H9 (cell line): ENCODE results near the gene SIPA1L3. TPM values are rescaled to one million over a fixed set of nuclear protein-coding genes. Genes with fewer than 3 reads are reported as not detected.

ENCODE experiments used
- DNase-seq: peaks from one replicate; pipeline ENCODE4 v3.0.0-alpha.2; 2017
- H2AFZ ChIP-seq: one replicate; pipeline ENCODE4 v1.6.1; 2013; ENCODE audit warnings: mild to moderate bottlenecking, low read length, control low read depth, moderate library complexity
- H2AK5ac ChIP-seq: 2 replicates; pipeline ENCODE4 v1.6.1; 2013; ENCODE audit warnings: low read length, control low read depth, mixed read lengths; ENCODE audit not compliant: insufficient read length
- H2BK120ac ChIP-seq: one replicate; pipeline ENCODE4 v1.6.1; 2013; ENCODE audit warnings: low read depth, mild to moderate bottlenecking, low read length, control low read depth, inconsistent platforms; ENCODE audit not compliant: poor library complexity, severe bottlenecking
- H2BK12ac ChIP-seq: 2 replicates; pipeline ENCODE4 v1.6.1; 2013; ENCODE audit warnings: low read length, control low read depth, mixed read lengths, low read depth; ENCODE audit not compliant: insufficient read length
- H2BK15ac ChIP-seq: 2 replicates; pipeline ENCODE4 v1.6.1; 2013; ENCODE audit warnings: low read depth, low read length, control low read depth
- H2BK20ac ChIP-seq: one replicate; pipeline ENCODE4 v1.6.1; 2013; ENCODE audit warnings: low read depth, mild to moderate bottlenecking, low read length, control low read depth, inconsistent platforms; ENCODE audit not compliant: poor library complexity, severe bottlenecking
- H2BK5ac ChIP-seq: 2 replicates; pipeline ENCODE4 v1.6.1; 2013; ENCODE audit warnings: low read length, control low read depth, mixed read lengths; ENCODE audit not compliant: insufficient read length
- H3K14ac ChIP-seq: 2 replicates; pipeline ENCODE4 v1.6.1; 2013; ENCODE audit warnings: low read length, control low read depth; ENCODE audit not compliant: insufficient read depth
- H3K18ac ChIP-seq: 2 replicates; pipeline ENCODE4 v1.6.1; 2013; ENCODE audit warnings: low read depth, mild to moderate bottlenecking, mixed read lengths, low read length, control low read depth; ENCODE audit not compliant: insufficient read length
- H3K23ac ChIP-seq: 2 replicates; pipeline ENCODE4 v1.6.1; 2013; ENCODE audit warnings: low read length, control low read depth, mixed read lengths, low read depth; ENCODE audit not compliant: insufficient read length
- H3K23me2 ChIP-seq: 2 replicates; pipeline ENCODE4 v1.6.1; 2013; ENCODE audit warnings: low read depth, mild to moderate bottlenecking, mixed read lengths, low read length, control low read depth; ENCODE audit not compliant: insufficient read length, poor library complexity, severe bottlenecking
- H3K27ac ChIP-seq: 2 replicates; pipeline ENCODE4 v1.5.1; 2013; ENCODE audit warnings: low read length, control low read depth, mixed read lengths, low read depth; ENCODE audit not compliant: insufficient read length
- H3K27me3 ChIP-seq: 2 replicates; pipeline ENCODE4 v1.6.1; 2013; ENCODE audit warnings: low read length, control low read depth, inconsistent platforms; ENCODE audit not compliant: insufficient read depth
- H3K4ac ChIP-seq: 2 replicates; pipeline ENCODE4 v1.6.1; 2013; ENCODE audit warnings: low read depth, mild to moderate bottlenecking, control low read depth, inconsistent platforms, low read length, moderate library complexity
- H3K4me1 ChIP-seq: 2 replicates; pipeline ENCODE4 v1.6.1; 2013; ENCODE audit warnings: low read length, control low read depth, inconsistent platforms; ENCODE audit not compliant: insufficient read depth
- H3K4me2 ChIP-seq: 2 replicates; pipeline ENCODE4 v1.6.1; 2013; ENCODE audit warnings: low read length, control low read depth, mixed read lengths; ENCODE audit not compliant: insufficient read length, insufficient read depth
- H3K56ac ChIP-seq: 2 replicates; pipeline ENCODE4 v1.6.1; 2013; ENCODE audit warnings: low read depth, mild to moderate bottlenecking, mixed read lengths, low read length, control low read depth; ENCODE audit not compliant: insufficient read length
- H3K79me1 ChIP-seq: 2 replicates; pipeline ENCODE4 v1.6.1; 2013; ENCODE audit warnings: low read depth, mild to moderate bottlenecking, moderate library complexity, low read length, control low read depth, inconsistent platforms; ENCODE audit not compliant: insufficient read depth, poor library complexity, severe bottlenecking
- H3K79me2 ChIP-seq: 2 replicates; pipeline ENCODE4 v1.6.1; 2013; ENCODE audit warnings: low read length, control low read depth, inconsistent platforms; ENCODE audit not compliant: insufficient read depth
- H3K9ac ChIP-seq: 2 replicates; pipeline ENCODE4 v1.6.1; 2013; ENCODE audit warnings: low read length, control low read depth, mixed read lengths; ENCODE audit not compliant: insufficient read length; ENCODE audit errors: extremely low read depth
- H3K9me3 ChIP-seq: one replicate; pipeline ENCODE4 v1.6.1; 2013; ENCODE audit warnings: low read depth, low read length, inconsistent platforms; ENCODE audit not compliant: control insufficient read depth
- H3T11ph ChIP-seq: one replicate; pipeline ENCODE4 v1.6.1; 2013; ENCODE audit warnings: mild to moderate bottlenecking, low read length, control low read depth, inconsistent platforms
- H4K20me1 ChIP-seq: one replicate; pipeline ENCODE4 v1.6.1; 2013; ENCODE audit not compliant: control insufficient read depth, insufficient read length, insufficient read depth
- H4K5ac ChIP-seq: 2 replicates; pipeline ENCODE4 v1.6.1; 2013; ENCODE audit warnings: low read depth, mild to moderate bottlenecking, mixed read lengths, low read length, control low read depth; ENCODE audit not compliant: insufficient read length
- H4K8ac ChIP-seq: replicated peaks from 2 replicates; pipeline ENCODE4 v1.6.1; 2013; ENCODE audit warnings: low read length, control low read depth, mixed read lengths, low read depth; ENCODE audit not compliant: insufficient read length
- H4K91ac ChIP-seq: 2 replicates; pipeline ENCODE4 v1.6.1; 2013; ENCODE audit warnings: low read depth, mild to moderate bottlenecking, moderate library complexity, mixed read lengths, low read length, control low read depth; ENCODE audit not compliant: insufficient read length
- H3K27ac Mint-ChIP-seq, 3 experiments: 2 replicates in 2 of 3; 3 replicates in 1 of 3; pipeline ENCODE4 v1.8.0; 2020 to 2021; ENCODE audit warnings: mixed read lengths in 3 of 3, mild to moderate bottlenecking in 1 of 3, moderate library complexity in 1 of 3
- H3K27me3 Mint-ChIP-seq: 2 replicates; pipeline ENCODE4 v1.8.0; 2021; ENCODE audit warnings: low read depth, mild to moderate bottlenecking, moderate library complexity, mixed read lengths
- H3K36me3 Mint-ChIP-seq, 3 experiments: 2 replicates in 2 of 3; 3 replicates in 1 of 3; pipeline ENCODE4 v1.8.0; 2020 to 2021; ENCODE audit warnings: low read depth in 3 of 3, mixed read lengths in 3 of 3; ENCODE audit not compliant: insufficient read depth in 1 of 3
- H3K4me1 Mint-ChIP-seq, 2 experiments: 2 replicates each; pipeline ENCODE4 v1.8.0; 2020; ENCODE audit warnings: mixed read lengths in 2 of 2
- H3K4me3 Mint-ChIP-seq, 2 experiments: 2 replicates in 1 of 2; 3 replicates in 1 of 2; pipeline ENCODE4 v1.8.0; 2020 to 2021; ENCODE audit warnings: mild to moderate bottlenecking in 2 of 2, mixed read lengths in 2 of 2, moderate library complexity in 1 of 2
- H3K9me3 Mint-ChIP-seq, 2 experiments: 2 replicates in 1 of 2; 3 replicates in 1 of 2; pipeline ENCODE4 v1.8.0; 2020; ENCODE audit warnings: mild to moderate bottlenecking in 2 of 2, mixed read lengths in 2 of 2, moderate library complexity in 1 of 2
- WGBS: extraction: QIAGEN DNeasy Blood & Tissue Kit; methylation state at CpG from one replicate; pipeline ENCODE4 v1.1.7; 2013; ENCODE audit warnings: missing lambda C conversion rate, low lambda C conversion rate, mixed read lengths; ENCODE audit not compliant: insufficient read length; ENCODE audit errors: extremely low coverage; 5-methylcytosine and 5-hydroxymethylcytosine counted together
- total RNA-seq: library from RNA; stranded (reverse); gene quantifications from 2 replicates; pipeline ENCODE4 v1.2.1, GENCODE V29; 2021
- TF ChIP-seq, protein P1 (sequence below): fragments of 200-600 bp; sonication (generic); conservative IDR thresholded peaks from 3 replicates; pipeline ENCODE4 v1.8.0; 2021; ENCODE audit warnings: antibody characterized with exemption, mild to moderate bottlenecking

SIPA1L3 gene
- total RNA-seq, 1 experiment from 2014 or later, result 40.1 TPM

DNA sequence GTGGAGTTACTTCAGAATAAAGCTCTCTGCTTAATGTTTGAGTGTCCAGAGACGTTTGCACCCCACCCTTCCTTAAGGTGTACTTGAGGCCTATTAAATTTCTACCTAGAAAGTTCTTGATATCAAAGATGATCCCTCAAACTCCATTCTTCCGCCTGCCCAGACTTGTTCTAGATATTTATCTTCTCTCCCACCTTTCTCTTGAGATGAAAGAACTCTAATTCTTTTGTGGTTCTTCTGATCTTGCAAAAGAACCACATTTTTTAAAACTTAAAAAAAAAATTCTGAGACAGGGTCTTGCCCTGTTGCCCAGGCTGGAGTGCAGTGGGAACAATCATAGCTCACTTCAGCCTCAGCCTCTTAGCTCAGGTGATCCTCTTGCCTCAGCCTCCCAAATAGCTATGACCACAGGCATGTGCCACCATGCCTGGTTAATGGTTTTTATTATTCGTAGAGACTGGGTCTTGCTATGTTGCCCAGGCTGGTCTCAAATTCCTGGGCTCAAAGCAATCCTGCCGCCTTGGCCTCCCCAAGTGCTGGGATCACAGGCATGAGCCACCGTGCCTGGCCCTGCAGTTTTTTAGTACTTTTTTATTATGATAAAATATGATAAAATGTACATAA lies 94.3 kb downstream of the SIPA1L3 start:
- Mint-ChIP-seq H3K4me1 (peaks cover 5 to 8% of the 10 kb centered on the region in 2 experiments), H3K36me3 (peaks cover 0 to 2% (median 0%) of the 10 kb centered on the region in 3 experiments; a peak in 1 of 7 replicates), H3K27ac (no peak overlapping the region), H3K9me3 (no peaks in the 10 kb centered on the region), H3K27me3 (peaks cover 1% of the 10 kb centered on the region; the same call in 1 of the 2 replicates), H3K4me3 (no peak overlapping the region)
- Histone ChIP-seq H3K18ac (no peak overlapping the region), H4K8ac (no peak overlapping the region), H3K4me2 (no peak overlapping the region), H3K4me1 (peaks cover 4% of the 10 kb centered on the region; the same call in 1 of the 2 replicates), H2AFZ (no peak overlapping the region), H3K9me3 (no peaks in the 10 kb centered on the region), H2BK12ac (no peak overlapping the region), H2BK5ac (no peak overlapping the region), H4K91ac (no peak overlapping the region), H2AK5ac (no peak overlapping the region), H3K4ac (no peak overlapping the region), H3K79me1 (no peaks in the 10 kb centered on the region), H2BK20ac (no peak overlapping the region), H3K56ac (no peak overlapping the region), H3K27me3 (no peaks in the 10 kb centered on the region; the same call in 1 of the 2 replicates), H2BK15ac (no peak overlapping the region), H3K14ac (no peak overlapping the region), H4K5ac (no peak overlapping the region), H4K20me1 (no peaks in the 10 kb centered on the region), H3K27ac (no peak overlapping the region), H2BK120ac (no peak overlapping the region), H3K9ac (no peak overlapping the region), H3K79me2 (no peaks in the 10 kb centered on the region), H3K23me2 (peaks cover 6% of the 10 kb centered on the region), H3K23ac (no peak overlapping the region), H3T11ph (no peak overlapping the region)
- TF ChIP-seq, protein P1, sequence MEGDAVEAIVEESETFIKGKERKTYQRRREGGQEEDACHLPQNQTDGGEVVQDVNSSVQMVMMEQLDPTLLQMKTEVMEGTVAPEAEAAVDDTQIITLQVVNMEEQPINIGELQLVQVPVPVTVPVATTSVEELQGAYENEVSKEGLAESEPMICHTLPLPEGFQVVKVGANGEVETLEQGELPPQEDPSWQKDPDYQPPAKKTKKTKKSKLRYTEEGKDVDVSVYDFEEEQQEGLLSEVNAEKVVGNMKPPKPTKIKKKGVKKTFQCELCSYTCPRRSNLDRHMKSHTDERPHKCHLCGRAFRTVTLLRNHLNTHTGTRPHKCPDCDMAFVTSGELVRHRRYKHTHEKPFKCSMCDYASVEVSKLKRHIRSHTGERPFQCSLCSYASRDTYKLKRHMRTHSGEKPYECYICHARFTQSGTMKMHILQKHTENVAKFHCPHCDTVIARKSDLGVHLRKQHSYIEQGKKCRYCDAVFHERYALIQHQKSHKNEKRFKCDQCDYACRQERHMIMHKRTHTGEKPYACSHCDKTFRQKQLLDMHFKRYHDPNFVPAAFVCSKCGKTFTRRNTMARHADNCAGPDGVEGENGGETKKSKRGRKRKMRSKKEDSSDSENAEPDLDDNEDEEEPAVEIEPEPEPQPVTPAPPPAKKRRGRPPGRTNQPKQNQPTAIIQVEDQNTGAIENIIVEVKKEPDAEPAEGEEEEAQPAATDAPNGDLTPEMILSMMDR, result no peak
- DNase-seq, result no peak
- WGBS, result no CpG with 5 or more reads among the region's 5 CpGs
